H9 (cell line): Measurements from ENCODE around the gene TNRC18. TPM values are rescaled to one million over a fixed set of nuclear protein-coding genes. Genes with fewer than 3 reads are reported as not detected.
"Not testable (repeated sequence)": the region's sequence is repeated elsewhere in the genome, so short reads cannot be mapped to it uniquely, and the experiment has no call there.

ENCODE experiments used
- DNase-seq: peaks from one replicate; pipeline ENCODE4 v3.0.0-alpha.2; 2017
- H2AFZ ChIP-seq: one replicate; pipeline ENCODE4 v1.6.1; 2013; ENCODE audit warnings: mild to moderate bottlenecking, low read length, control low read depth, moderate library complexity
- H2AK5ac ChIP-seq: 2 replicates; pipeline ENCODE4 v1.6.1; 2013; ENCODE audit warnings: low read length, control low read depth, mixed read lengths; ENCODE audit not compliant: insufficient read length
- H2BK120ac ChIP-seq: one replicate; pipeline ENCODE4 v1.6.1; 2013; ENCODE audit warnings: low read depth, mild to moderate bottlenecking, low read length, control low read depth, inconsistent platforms; ENCODE audit not compliant: poor library complexity, severe bottlenecking
- H2BK12ac ChIP-seq: 2 replicates; pipeline ENCODE4 v1.6.1; 2013; ENCODE audit warnings: low read length, control low read depth, mixed read lengths, low read depth; ENCODE audit not compliant: insufficient read length
- H2BK15ac ChIP-seq: 2 replicates; pipeline ENCODE4 v1.6.1; 2013; ENCODE audit warnings: low read depth, low read length, control low read depth
- H2BK20ac ChIP-seq: one replicate; pipeline ENCODE4 v1.6.1; 2013; ENCODE audit warnings: low read depth, mild to moderate bottlenecking, low read length, control low read depth, inconsistent platforms; ENCODE audit not compliant: poor library complexity, severe bottlenecking
- H2BK5ac ChIP-seq: 2 replicates; pipeline ENCODE4 v1.6.1; 2013; ENCODE audit warnings: low read length, control low read depth, mixed read lengths; ENCODE audit not compliant: insufficient read length
- H3K14ac ChIP-seq: 2 replicates; pipeline ENCODE4 v1.6.1; 2013; ENCODE audit warnings: low read length, control low read depth; ENCODE audit not compliant: insufficient read depth
- H3K18ac ChIP-seq: 2 replicates; pipeline ENCODE4 v1.6.1; 2013; ENCODE audit warnings: low read depth, mild to moderate bottlenecking, mixed read lengths, low read length, control low read depth; ENCODE audit not compliant: insufficient read length
- H3K23ac ChIP-seq: 2 replicates; pipeline ENCODE4 v1.6.1; 2013; ENCODE audit warnings: low read length, control low read depth, mixed read lengths, low read depth; ENCODE audit not compliant: insufficient read length
- H3K23me2 ChIP-seq: 2 replicates; pipeline ENCODE4 v1.6.1; 2013; ENCODE audit warnings: low read depth, mild to moderate bottlenecking, mixed read lengths, low read length, control low read depth; ENCODE audit not compliant: insufficient read length, poor library complexity, severe bottlenecking
- H3K27ac ChIP-seq: 2 replicates; pipeline ENCODE4 v1.5.1; 2013; ENCODE audit warnings: low read length, control low read depth, mixed read lengths, low read depth; ENCODE audit not compliant: insufficient read length
- H3K27me3 ChIP-seq: 2 replicates; pipeline ENCODE4 v1.6.1; 2013; ENCODE audit warnings: low read length, control low read depth, inconsistent platforms; ENCODE audit not compliant: insufficient read depth
- H3K4ac ChIP-seq: 2 replicates; pipeline ENCODE4 v1.6.1; 2013; ENCODE audit warnings: low read depth, mild to moderate bottlenecking, control low read depth, inconsistent platforms, low read length, moderate library complexity
- H3K4me1 ChIP-seq: 2 replicates; pipeline ENCODE4 v1.6.1; 2013; ENCODE audit warnings: low read length, control low read depth, inconsistent platforms; ENCODE audit not compliant: insufficient read depth
- H3K4me2 ChIP-seq: 2 replicates; pipeline ENCODE4 v1.6.1; 2013; ENCODE audit warnings: low read length, control low read depth, mixed read lengths; ENCODE audit not compliant: insufficient read length, insufficient read depth
- H3K56ac ChIP-seq: 2 replicates; pipeline ENCODE4 v1.6.1; 2013; ENCODE audit warnings: low read depth, mild to moderate bottlenecking, mixed read lengths, low read length, control low read depth; ENCODE audit not compliant: insufficient read length
- H3K79me1 ChIP-seq: 2 replicates; pipeline ENCODE4 v1.6.1; 2013; ENCODE audit warnings: low read depth, mild to moderate bottlenecking, moderate library complexity, low read length, control low read depth, inconsistent platforms; ENCODE audit not compliant: insufficient read depth, poor library complexity, severe bottlenecking
- H3K79me2 ChIP-seq: 2 replicates; pipeline ENCODE4 v1.6.1; 2013; ENCODE audit warnings: low read length, control low read depth, inconsistent platforms; ENCODE audit not compliant: insufficient read depth
- H3K9ac ChIP-seq: 2 replicates; pipeline ENCODE4 v1.6.1; 2013; ENCODE audit warnings: low read length, control low read depth, mixed read lengths; ENCODE audit not compliant: insufficient read length; ENCODE audit errors: extremely low read depth
- H3K9me3 ChIP-seq: one replicate; pipeline ENCODE4 v1.6.1; 2013; ENCODE audit warnings: low read depth, low read length, inconsistent platforms; ENCODE audit not compliant: control insufficient read depth
- H3T11ph ChIP-seq: one replicate; pipeline ENCODE4 v1.6.1; 2013; ENCODE audit warnings: mild to moderate bottlenecking, low read length, control low read depth, inconsistent platforms
- H4K20me1 ChIP-seq: one replicate; pipeline ENCODE4 v1.6.1; 2013; ENCODE audit not compliant: control insufficient read depth, insufficient read length, insufficient read depth
- H4K5ac ChIP-seq: 2 replicates; pipeline ENCODE4 v1.6.1; 2013; ENCODE audit warnings: low read depth, mild to moderate bottlenecking, mixed read lengths, low read length, control low read depth; ENCODE audit not compliant: insufficient read length
- H4K8ac ChIP-seq: replicated peaks from 2 replicates; pipeline ENCODE4 v1.6.1; 2013; ENCODE audit warnings: low read length, control low read depth, mixed read lengths, low read depth; ENCODE audit not compliant: insufficient read length
- H4K91ac ChIP-seq: 2 replicates; pipeline ENCODE4 v1.6.1; 2013; ENCODE audit warnings: low read depth, mild to moderate bottlenecking, moderate library complexity, mixed read lengths, low read length, control low read depth; ENCODE audit not compliant: insufficient read length
- H3K27ac Mint-ChIP-seq, 3 experiments: 2 replicates in 2 of 3; 3 replicates in 1 of 3; pipeline ENCODE4 v1.8.0; 2020 to 2021; ENCODE audit warnings: mixed read lengths in 3 of 3, mild to moderate bottlenecking in 1 of 3, moderate library complexity in 1 of 3
- H3K27me3 Mint-ChIP-seq: 2 replicates; pipeline ENCODE4 v1.8.0; 2021; ENCODE audit warnings: low read depth, mild to moderate bottlenecking, moderate library complexity, mixed read lengths
- H3K36me3 Mint-ChIP-seq, 3 experiments: 2 replicates in 2 of 3; 3 replicates in 1 of 3; pipeline ENCODE4 v1.8.0; 2020 to 2021; ENCODE audit warnings: low read depth in 3 of 3, mixed read lengths in 3 of 3; ENCODE audit not compliant: insufficient read depth in 1 of 3
- H3K4me1 Mint-ChIP-seq, 2 experiments: 2 replicates each; pipeline ENCODE4 v1.8.0; 2020; ENCODE audit warnings: mixed read lengths in 2 of 2
- H3K4me3 Mint-ChIP-seq, 2 experiments: 2 replicates in 1 of 2; 3 replicates in 1 of 2; pipeline ENCODE4 v1.8.0; 2020 to 2021; ENCODE audit warnings: mild to moderate bottlenecking in 2 of 2, mixed read lengths in 2 of 2, moderate library complexity in 1 of 2
- H3K9me3 Mint-ChIP-seq, 2 experiments: 2 replicates in 1 of 2; 3 replicates in 1 of 2; pipeline ENCODE4 v1.8.0; 2020; ENCODE audit warnings: mild to moderate bottlenecking in 2 of 2, mixed read lengths in 2 of 2, moderate library complexity in 1 of 2
- WGBS: extraction: QIAGEN DNeasy Blood & Tissue Kit; methylation state at CpG from one replicate; pipeline ENCODE4 v1.1.7; 2013; ENCODE audit warnings: missing lambda C conversion rate, low lambda C conversion rate, mixed read lengths; ENCODE audit not compliant: insufficient read length; ENCODE audit errors: extremely low coverage; 5-methylcytosine and 5-hydroxymethylcytosine counted together
- total RNA-seq: library from RNA; stranded (reverse); gene quantifications from 2 replicates; pipeline ENCODE4 v1.2.1, GENCODE V29; 2021

The TNRC18 gene
- total RNA-seq, 1 experiment from 2014 or later = 21.2 TPM

DNA sequence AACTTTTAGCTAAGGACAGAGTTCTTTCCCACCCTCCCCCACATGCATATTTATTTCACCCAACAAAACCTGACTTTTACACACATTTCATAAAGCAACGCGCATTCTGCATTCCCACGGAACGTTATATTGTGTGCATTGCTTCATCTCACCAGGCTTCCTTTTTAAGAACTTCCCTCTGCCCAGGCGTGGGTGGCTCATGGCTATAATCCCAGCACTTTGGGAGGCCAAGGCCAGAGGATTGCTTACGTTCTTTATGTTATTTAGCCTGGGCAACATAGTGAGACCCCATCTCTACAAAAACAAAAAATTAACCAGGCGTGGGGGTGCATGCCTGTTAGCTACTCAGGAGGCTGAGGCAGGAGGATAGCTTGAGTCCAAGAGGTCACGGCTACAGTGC is 155.8 kb downstream of the TNRC18 start:
- Mint-ChIP-seq H3K27me3 (peaks cover 15% of the 10 kb centered on the region), H3K4me1 (peaks cover 10 to 15% of the 10 kb centered on the region in 2 experiments)
- H3K4me3 Mint-ChIP-seq, H3K27ac Mint-ChIP-seq, H2BK12ac ChIP-seq, H2BK5ac ChIP-seq, H3K18ac ChIP-seq, H3K79me2 ChIP-seq, H3K36me3 Mint-ChIP-seq, H4K91ac ChIP-seq, H4K8ac ChIP-seq, H3K4ac ChIP-seq, DNase-seq, H4K20me1 ChIP-seq, H3K27me3 ChIP-seq, H2BK120ac ChIP-seq, H2AFZ ChIP-seq, H3K23ac ChIP-seq, H3K14ac ChIP-seq, H4K5ac ChIP-seq, H2AK5ac ChIP-seq, H2BK20ac ChIP-seq, H3K9me3 Mint-ChIP-seq, H3K4me2 ChIP-seq, H3K56ac ChIP-seq, H2BK15ac ChIP-seq, H3K4me1 ChIP-seq, H3K27ac ChIP-seq, H3K23me2 ChIP-seq, H3K9ac ChIP-seq, H3K79me1 ChIP-seq, H3K9me3 ChIP-seq, H3T11ph ChIP-seq: not testable (repeated sequence)
- no CpG with 5 or more reads among the region's 8 CpGs for WGBS
